GM18507 (cell line): ENCODE measurements around the gene RAB3B.
A peak's percentile ranks its signal among the peaks of the same experiment; 100 is the strongest.
"Not testable (repeated sequence)": the region's sequence is repeated elsewhere in the genome, so short reads cannot be mapped to it uniquely, and the experiment has no call there.

Experiments
- DNase-seq: peaks from one replicate; pipeline ENCODE4 v3.0.0; 2011; ENCODE audit warnings: low read depth; ENCODE audit not compliant: insufficient read length; ENCODE audit errors: extremely low spot score
- FAIRE-seq: peaks from 2 replicates; lab custom pipeline; 2011; peaks lifted over from hg19 to GRCh38; lab: Jason Lieb, UNC

Gene RAB3B

GRCh38 chr1:51990478-51990965 is at the start of gene RAB3B:
Gene RAB3B, minus strand, starts transcription at chr1:51990700. Its CDS starts 13,583 bp downstream, at chr1:51977117.
- DNase-seq (peak; percentile 54), FAIRE-seq (peak; percentile 58)

GRCh38 chr1:52037909-52038308 is 47.4 kb upstream of the RAB3B start:
- DNase-seq = no peak
- FAIRE-seq = no peak

- DNase-seq (no peak), FAIRE-seq (no peak)
Observed at GRCh38 chr1:52037402-52037814, 46.9 kb upstream of the RAB3B start.

- FAIRE-seq (no peak), DNase-seq (no peak)
Observed at GRCh38 chr1:52034050-52034384, 43.5 kb upstream of the RAB3B start.

- peak; percentile 73 for DNase-seq
- peak; percentile 84 for FAIRE-seq
Observed at GRCh38 chr1:52033190-52034049, 42.9 kb upstream of the RAB3B start, which contains the start of gene KTI12. Gene KTI12, minus strand, starts transcription at chr1:52033810. Its CDS starts 49 bp downstream, at chr1:52033761.

- DNase-seq (no peak), FAIRE-seq (no peak)
Observed at GRCh38 chr1:52032785-52033131, 42.3 kb upstream of the RAB3B start.

- FAIRE-seq = peak; percentile 35
- DNase-seq = no peak
Observed at GRCh38 chr1:52032124-52032784, 41.8 kb upstream of the RAB3B start.

- not testable (repeated sequence) for DNase-seq, FAIRE-seq
Observed at GRCh38 chr1:52028839-52029238, 38.3 kb upstream of the RAB3B start.

- no peak for DNase-seq
- FAIRE-seq = no peak
Observed at GRCh38 chr1:52028328-52028727, 37.8 kb upstream of the RAB3B start.

- no peak for DNase-seq
- no peak for FAIRE-seq
Observed at GRCh38 chr1:52026278-52026677, 35.8 kb upstream of the RAB3B start.

GRCh38 chr1:52022133-52022532 is 31.6 kb upstream of the RAB3B start:
- no peak for DNase-seq
- no peak for FAIRE-seq

GRCh38 chr1:52008071-52008809 is 17.7 kb upstream of the RAB3B start:
- no peak for DNase-seq
- no peak for FAIRE-seq

- FAIRE-seq = no peak
- no peak for DNase-seq
Observed at GRCh38 chr1:52007215-52008002, 16.9 kb upstream of the RAB3B start.

GRCh38 chr1:52006081-52006553 is 15.6 kb upstream of the RAB3B start:
- not testable (repeated sequence) for FAIRE-seq, DNase-seq

GRCh38 chr1:52005548-52005947 is 15.0 kb upstream of the RAB3B start:
- DNase-seq, FAIRE-seq: not testable (repeated sequence)

- no peak for FAIRE-seq
Observed at GRCh38 chr1:52003877-52004276, 13.4 kb upstream of the RAB3B start.

GRCh38 chr1:52002038-52002917 is 11.8 kb upstream of the RAB3B start:
- FAIRE-seq = peak; percentile 91
- DNase-seq = peak; percentile 70

More at GRCh38 chr1:52003877-52004276, 13.4 kb upstream of the RAB3B start:
- no peak for DNase-seq

- DNase-seq (no peak), FAIRE-seq (no peak)
Observed at GRCh38 chr1:51998701-51999100, 8.2 kb upstream of the RAB3B start.
